ENCODE measurements around the gene GCLC.

DNA sequence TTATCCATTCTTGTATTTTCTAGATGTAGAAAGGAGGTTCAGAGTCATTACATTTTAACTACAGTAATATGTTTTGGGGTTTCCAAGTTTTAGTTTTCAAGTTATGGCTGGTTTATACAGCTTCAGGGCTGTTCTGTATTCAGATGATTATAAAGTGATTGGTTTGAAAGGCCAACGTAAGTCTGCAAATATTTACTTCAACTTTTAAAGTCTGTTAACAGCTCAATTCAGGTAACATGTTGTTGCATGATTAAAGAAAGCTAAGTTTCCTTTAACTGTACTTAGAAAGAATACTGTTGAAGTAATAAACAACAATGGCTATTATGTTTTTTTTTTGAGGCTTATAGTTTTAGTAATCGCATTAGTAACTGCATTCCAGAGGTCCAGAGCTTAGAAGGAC, 22.8 kb upstream of the GCLC start:
- TF ChIP-seq SMC3 (conservative IDR thresholded peaks at IDR 0.05; ENCODE audit: poor library complexity): no peak
- TF ChIP-seq, protein P1, sequence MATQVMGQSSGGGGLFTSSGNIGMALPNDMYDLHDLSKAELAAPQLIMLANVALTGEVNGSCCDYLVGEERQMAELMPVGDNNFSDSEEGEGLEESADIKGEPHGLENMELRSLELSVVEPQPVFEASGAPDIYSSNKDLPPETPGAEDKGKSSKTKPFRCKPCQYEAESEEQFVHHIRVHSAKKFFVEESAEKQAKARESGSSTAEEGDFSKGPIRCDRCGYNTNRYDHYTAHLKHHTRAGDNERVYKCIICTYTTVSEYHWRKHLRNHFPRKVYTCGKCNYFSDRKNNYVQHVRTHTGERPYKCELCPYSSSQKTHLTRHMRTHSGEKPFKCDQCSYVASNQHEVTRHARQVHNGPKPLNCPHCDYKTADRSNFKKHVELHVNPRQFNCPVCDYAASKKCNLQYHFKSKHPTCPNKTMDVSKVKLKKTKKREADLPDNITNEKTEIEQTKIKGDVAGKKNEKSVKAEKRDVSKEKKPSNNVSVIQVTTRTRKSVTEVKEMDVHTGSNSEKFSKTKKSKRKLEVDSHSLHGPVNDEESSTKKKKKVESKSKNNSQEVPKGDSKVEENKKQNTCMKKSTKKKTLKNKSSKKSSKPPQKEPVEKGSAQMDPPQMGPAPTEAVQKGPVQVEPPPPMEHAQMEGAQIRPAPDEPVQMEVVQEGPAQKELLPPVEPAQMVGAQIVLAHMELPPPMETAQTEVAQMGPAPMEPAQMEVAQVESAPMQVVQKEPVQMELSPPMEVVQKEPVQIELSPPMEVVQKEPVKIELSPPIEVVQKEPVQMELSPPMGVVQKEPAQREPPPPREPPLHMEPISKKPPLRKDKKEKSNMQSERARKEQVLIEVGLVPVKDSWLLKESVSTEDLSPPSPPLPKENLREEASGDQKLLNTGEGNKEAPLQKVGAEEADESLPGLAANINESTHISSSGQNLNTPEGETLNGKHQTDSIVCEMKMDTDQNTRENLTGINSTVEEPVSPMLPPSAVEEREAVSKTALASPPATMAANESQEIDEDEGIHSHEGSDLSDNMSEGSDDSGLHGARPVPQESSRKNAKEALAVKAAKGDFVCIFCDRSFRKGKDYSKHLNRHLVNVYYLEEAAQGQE (IDR thresholded peaks at IDR 0.05; ENCODE audit: borderline replicate concordance): no peak
- TF ChIP-seq, protein P2, sequence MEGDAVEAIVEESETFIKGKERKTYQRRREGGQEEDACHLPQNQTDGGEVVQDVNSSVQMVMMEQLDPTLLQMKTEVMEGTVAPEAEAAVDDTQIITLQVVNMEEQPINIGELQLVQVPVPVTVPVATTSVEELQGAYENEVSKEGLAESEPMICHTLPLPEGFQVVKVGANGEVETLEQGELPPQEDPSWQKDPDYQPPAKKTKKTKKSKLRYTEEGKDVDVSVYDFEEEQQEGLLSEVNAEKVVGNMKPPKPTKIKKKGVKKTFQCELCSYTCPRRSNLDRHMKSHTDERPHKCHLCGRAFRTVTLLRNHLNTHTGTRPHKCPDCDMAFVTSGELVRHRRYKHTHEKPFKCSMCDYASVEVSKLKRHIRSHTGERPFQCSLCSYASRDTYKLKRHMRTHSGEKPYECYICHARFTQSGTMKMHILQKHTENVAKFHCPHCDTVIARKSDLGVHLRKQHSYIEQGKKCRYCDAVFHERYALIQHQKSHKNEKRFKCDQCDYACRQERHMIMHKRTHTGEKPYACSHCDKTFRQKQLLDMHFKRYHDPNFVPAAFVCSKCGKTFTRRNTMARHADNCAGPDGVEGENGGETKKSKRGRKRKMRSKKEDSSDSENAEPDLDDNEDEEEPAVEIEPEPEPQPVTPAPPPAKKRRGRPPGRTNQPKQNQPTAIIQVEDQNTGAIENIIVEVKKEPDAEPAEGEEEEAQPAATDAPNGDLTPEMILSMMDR (IDR thresholded peaks at IDR 0.05; ENCODE audit: poor library complexity, severe bottlenecking): no peak
- no peak for TF ChIP-seq EP300 (conservative IDR thresholded peaks at IDR 0.05; ENCODE audit: poor library complexity, severe bottlenecking)
- TF ChIP-seq POLR2AphosphoS5 (IDR thresholded peaks at IDR 0.05): no peak
- TF ChIP-seq EZH2 (IDR thresholded peaks at IDR 0.05; ENCODE audit: borderline replicate concordance, insufficient read depth, low read length, poor library complexity, severe bottlenecking): no peak
- no peak for TF ChIP-seq TAF1 (IDR thresholded peaks at IDR 0.05; ENCODE audit: low read depth)

Data from neural cell (in vitro differentiated cells).